H1 (cell line): ENCODE measurements around the gene MRPS6. TPM values are rescaled to one million over a fixed set of nuclear protein-coding genes. Genes with fewer than 3 reads are reported as not detected.

ENCODE experiments used
- CTCF ChIA-PET: fragments of 300-600 bp; sonication (Branson Sonifier 250); formaldehyde crosslinking; loops from one replicate; lab custom pipeline; 2021; ENCODE audit not compliant: partially characterized antibody; lab: Charles Lee
- POLR2A ChIA-PET: fragments of 300-600 bp; sonication (Branson Sonifier 250); formaldehyde crosslinking; loops from one replicate; lab custom pipeline; 2021; ENCODE audit warnings: inconsistent platforms; ENCODE audit not compliant: partially characterized antibody; lab: Charles Lee
- DNase-seq, 2 experiments: peaks; one replicate each; pipeline versions ENCODE4 v3.0.0 to v3.0.0-alpha.2; 2010 to 2022; ENCODE audit warnings: low spot score in 2 of 2, low read depth in 1 of 2, mixed read lengths in 1 of 2
- FAIRE-seq: peaks from 2 replicates; lab custom pipeline; 2011; peaks lifted over from hg19 to GRCh38; lab: Jason Lieb, UNC
- H2AFZ ChIP-seq: 2 replicates; pipeline ENCODE4 v1.8.1; 2012; ENCODE audit warnings: low read length, inconsistent platforms
- H2AK5ac ChIP-seq: 2 replicates; pipeline ENCODE4 v1.6.1; 2013; ENCODE audit warnings: low read depth, low read length
- H2BK120ac ChIP-seq: replicated peaks from 2 replicates; pipeline ENCODE3; 2013; ENCODE audit warnings: low read depth, low read length, inconsistent platforms
- H2BK12ac ChIP-seq: 2 replicates; pipeline ENCODE4 v1.6.1; 2013; ENCODE audit warnings: low read depth, low read length
- H2BK15ac ChIP-seq: 2 replicates; pipeline ENCODE4 v1.6.1; 2013; ENCODE audit warnings: low read length
- H2BK20ac ChIP-seq: 2 replicates; pipeline ENCODE4 v1.6.1; 2013; ENCODE audit warnings: low read length
- H2BK5ac ChIP-seq: 2 replicates; pipeline ENCODE4 v1.6.1; 2013; ENCODE audit warnings: low read depth, low read length
- H3K14ac ChIP-seq: 2 replicates; pipeline ENCODE4 v1.6.1; 2013; ENCODE audit warnings: inconsistent platforms; ENCODE audit not compliant: insufficient read length
- H3K18ac ChIP-seq: 2 replicates; pipeline ENCODE4 v1.6.1; 2013; ENCODE audit warnings: low read length; ENCODE audit errors: extremely low read depth
- H3K23ac ChIP-seq: 2 replicates; pipeline ENCODE4 v1.6.1; 2013; ENCODE audit warnings: inconsistent platforms; ENCODE audit not compliant: insufficient read length
- H3K23me2 ChIP-seq: 2 replicates; pipeline ENCODE4 v1.6.1; 2013; ENCODE audit warnings: low read depth, low read length
- H3K27ac ChIP-seq: 2 replicates; pipeline ENCODE4 v1.6.1; 2011; ENCODE audit warnings: low read depth, low read length, inconsistent platforms
- H3K27me3 ChIP-seq, 4 experiments: replicated peaks in 1 of 4; 1 replicate in 1 of 4; 2 replicates in 3 of 4; pipeline versions ENCODE4 v1.6.1 to v1.8.1; 2011 to 2013; ENCODE audit warnings: low read length in 3 of 4, mild to moderate bottlenecking in 3 of 4, inconsistent platforms in 2 of 4, mixed read lengths in 2 of 4, moderate library complexity in 1 of 4; ENCODE audit not compliant: control insufficient read depth in 3 of 4, insufficient read depth in 3 of 4; ENCODE audit errors: extremely low read depth in 1 of 4
- H3K36me3 ChIP-seq, 4 experiments: 2 replicates each; pipeline versions ENCODE4 v1.6.1 to v1.8.1; 2011 to 2013; ENCODE audit warnings: mild to moderate bottlenecking in 4 of 4, low read length in 3 of 4, moderate library complexity in 2 of 4, control low read depth in 1 of 4, inconsistent platforms in 1 of 4; ENCODE audit not compliant: insufficient read depth in 4 of 4, control insufficient read depth in 2 of 4
- H3K4ac ChIP-seq: replicated peaks from 2 replicates; pipeline ENCODE3; 2013; ENCODE audit warnings: low read length, low read depth, mixed read lengths, inconsistent platforms; ENCODE audit not compliant: insufficient read length
- H3K4me1 ChIP-seq, 4 experiments: replicated peaks in 1 of 4; 1 replicate in 1 of 4; 2 replicates in 3 of 4; pipeline versions ENCODE4 v1.6.1 to v1.8.1; 2011 to 2013; ENCODE audit warnings: low read length in 3 of 4, inconsistent platforms in 2 of 4, mixed read lengths in 1 of 4; ENCODE audit not compliant: insufficient read depth in 4 of 4, control insufficient read depth in 3 of 4
- H3K4me2 ChIP-seq, 2 experiments: 2 replicates each; pipeline versions ENCODE4 v1.6.1 to v1.8.1; 2011 to 2013; ENCODE audit warnings: low read depth in 2 of 2, low read length in 2 of 2, control low read depth in 1 of 2, inconsistent platforms in 1 of 2, mild to moderate bottlenecking in 1 of 2; ENCODE audit not compliant: insufficient read depth in 1 of 2
- H3K4me3 ChIP-seq, 4 experiments: fragments of 200-600, 300-600 bp in 1 of 4; sonication (generic), shearing (Covaris generic), sonication (Bioruptor Twin) in 1 of 4; 2 replicates each; pipeline versions ENCODE4 v1.5.1 to v1.8.1; 2011 to 2016; ENCODE audit warnings: low read length in 4 of 4, low read depth in 3 of 4, control low read depth in 2 of 4, inconsistent platforms in 2 of 4, mild to moderate bottlenecking in 2 of 4, mixed read lengths in 1 of 4, moderate library complexity in 1 of 4; ENCODE audit not compliant: insufficient read depth in 2 of 4; ENCODE audit errors: extremely low read depth in 1 of 4
- H3K56ac ChIP-seq: replicated peaks from 2 replicates; pipeline ENCODE3; 2013; ENCODE audit warnings: low read depth, mild to moderate bottlenecking, mixed read lengths, low read length, inconsistent platforms; ENCODE audit not compliant: insufficient read length
- H3K79me1 ChIP-seq: 2 replicates; pipeline ENCODE4 v1.6.1; 2013; ENCODE audit warnings: low read depth, low read length, control low read depth
- H3K79me2 ChIP-seq, 2 experiments: 2 replicates each; pipeline versions ENCODE4 v1.6.1 to v1.8.1; 2012 to 2013; ENCODE audit warnings: low read length in 2 of 2, mild to moderate bottlenecking in 2 of 2, inconsistent platforms in 1 of 2; ENCODE audit not compliant: insufficient read depth in 2 of 2, control insufficient read depth in 1 of 2
- H3K9ac ChIP-seq, 4 experiments: replicated peaks in 1 of 4; 1 replicate in 1 of 4; 2 replicates in 3 of 4; pipeline versions ENCODE4 v1.6.1 to v1.8.1; 2011 to 2013; ENCODE audit warnings: low read depth in 3 of 4, low read length in 3 of 4, control low read depth in 2 of 4, mild to moderate bottlenecking in 2 of 4, moderate library complexity in 2 of 4, inconsistent platforms in 1 of 4; ENCODE audit errors: extremely low read depth in 1 of 4
- H3K9me3 ChIP-seq, 2 experiments: 2 replicates each; pipeline versions ENCODE4 v1.6.1 to v1.8.1; 2012 to 2013; ENCODE audit warnings: mild to moderate bottlenecking in 2 of 2, moderate library complexity in 2 of 2, control low read depth in 1 of 2, inconsistent platforms in 1 of 2, low read depth in 1 of 2, low read length in 1 of 2, mixed read lengths in 1 of 2; ENCODE audit not compliant: insufficient read depth in 2 of 2
- H4K20me1 ChIP-seq, 2 experiments: replicated peaks in 1 of 2; 2 replicates each; pipeline versions ENCODE3 to v1.8.1; 2011 to 2013; ENCODE audit warnings: inconsistent platforms in 2 of 2, low read length in 2 of 2, mild to moderate bottlenecking in 1 of 2; ENCODE audit not compliant: insufficient read depth in 2 of 2, control insufficient read depth in 1 of 2
- H4K5ac ChIP-seq: 2 replicates; pipeline ENCODE4 v1.6.1; 2013; ENCODE audit warnings: low read length, low read depth, mixed read lengths, inconsistent platforms; ENCODE audit not compliant: insufficient read length
- H4K8ac ChIP-seq: 2 replicates; pipeline ENCODE4 v1.8.0; 2013; ENCODE audit warnings: mild to moderate bottlenecking, moderate library complexity, low read length, inconsistent platforms; ENCODE audit not compliant: insufficient read depth; ENCODE audit errors: extremely low read depth
- H4K91ac ChIP-seq: replicated peaks from 2 replicates; pipeline ENCODE3; 2013; ENCODE audit warnings: low read length, mixed read lengths, inconsistent platforms; ENCODE audit not compliant: insufficient read length
- CEBPB ChIP-seq: IDR thresholded peaks from 2 replicates; pipeline ENCODE4 v1.6.1; 2012; ENCODE audit warnings: low read depth, low read length
- CHD1 ChIP-seq: IDR thresholded peaks from 2 replicates; pipeline ENCODE4 v1.6.1; 2012; ENCODE audit warnings: low read depth, low read length, improper control_type of control experiment
- CHD2 ChIP-seq: IDR thresholded peaks from 2 replicates; pipeline ENCODE4 v1.6.1; 2012; ENCODE audit warnings: low read length, improper control_type of control experiment
- PHF8 ChIP-seq: fragments of 200-600 bp; sonication (generic); conservative IDR thresholded peaks from 2 replicates; pipeline ENCODE4 v1.7.1; 2012; ENCODE audit warnings: low read depth, mild to moderate bottlenecking, inconsistent platforms, low read length, moderate library complexity
- SRF ChIP-seq: IDR thresholded peaks from 2 replicates; pipeline ENCODE4 v1.6.1; 2011; ENCODE audit warnings: mild to moderate bottlenecking, low read depth, low read length, moderate library complexity
- TAF1 ChIP-seq: IDR thresholded peaks from 2 replicates; pipeline ENCODE4 v1.6.1; 2011; ENCODE audit warnings: mild to moderate bottlenecking, low read depth, low read length
- TAF7 ChIP-seq: optimal IDR thresholded peaks from 2 replicates; pipeline ENCODE3; 2011; ENCODE audit warnings: low read depth, mild to moderate bottlenecking, inconsistent platforms, low read length, moderate library complexity, borderline replicate concordance
- WGBS, 2 experiments: shearing (Covaris generic) in 1 of 2; methylation state at CpG; one replicate each; pipeline versions ENCODE4 v1.1.6 to v1.1.7; 2013 to 2015; ENCODE audit warnings: low lambda C conversion rate in 2 of 2, mixed read lengths in 2 of 2, inconsistent platforms in 1 of 2, low coverage in 1 of 2, missing lambda C conversion rate in 1 of 2; ENCODE audit not compliant: insufficient replicate concordance in 2 of 2, insufficient coverage in 1 of 2, insufficient read length in 1 of 2; ENCODE audit errors: extremely low coverage in 1 of 2, missing lambda C conversion rate in 1 of 2; 5-methylcytosine and 5-hydroxymethylcytosine counted together
- polyA plus RNA-seq, 7 experiments: library from polyadenylated mRNA; depleted of rRNA in 3 of 7; stranded (reverse) in 5 of 7; unstranded in 2 of 7; fragments of >200 nt in 5 of 7; fragments of 200-250 nt in 2 of 7; gene quantifications; 1 replicate in 5 of 7; 2 replicates in 1 of 7; 4 replicates in 1 of 7; pipeline versions ENCODE4 v1.2.1 to v1.2.3, GENCODE V29; 2011 to 2013; ENCODE audit warnings: missing spikeins in 2 of 7, mixed read lengths in 2 of 7
- total RNA-seq: library from RNA; stranded (reverse); fragmentation: NEBNext Ultra II Directional; extraction: Animal tissue kit (Norgen Biotek cat#: 25700); gene quantifications from 2 replicates; pipeline ENCODE4 v1.2.1, GENCODE V29; 2021
- TF ChIP-seq, protein P1 (sequence below), 3 experiments: IDR thresholded peaks; 1 replicate in 2 of 3; 2 replicates in 1 of 3; pipeline versions ENCODE4 v1.5.1 to v1.6.1; 2011; ENCODE audit warnings: low read length in 3 of 3, mild to moderate bottlenecking in 3 of 3, inconsistent platforms in 2 of 3, low read depth in 1 of 3, moderate library complexity in 1 of 3; ENCODE audit not compliant: insufficient read depth in 1 of 3; ENCODE audit errors: control extremely low read depth in 1 of 3
- TF ChIP-seq, protein P2 (sequence below): IDR thresholded peaks from 2 replicates; pipeline ENCODE4 v1.6.1; 2012; ENCODE audit warnings: inconsistent platforms

MRPS6 gene
- total and polyA plus RNA-seq, 2 of the 8 experiments (the other 6 are each of a cell fraction or from before 2014, with no cell fraction given): 62.7 to 156 TPM

DNA sequence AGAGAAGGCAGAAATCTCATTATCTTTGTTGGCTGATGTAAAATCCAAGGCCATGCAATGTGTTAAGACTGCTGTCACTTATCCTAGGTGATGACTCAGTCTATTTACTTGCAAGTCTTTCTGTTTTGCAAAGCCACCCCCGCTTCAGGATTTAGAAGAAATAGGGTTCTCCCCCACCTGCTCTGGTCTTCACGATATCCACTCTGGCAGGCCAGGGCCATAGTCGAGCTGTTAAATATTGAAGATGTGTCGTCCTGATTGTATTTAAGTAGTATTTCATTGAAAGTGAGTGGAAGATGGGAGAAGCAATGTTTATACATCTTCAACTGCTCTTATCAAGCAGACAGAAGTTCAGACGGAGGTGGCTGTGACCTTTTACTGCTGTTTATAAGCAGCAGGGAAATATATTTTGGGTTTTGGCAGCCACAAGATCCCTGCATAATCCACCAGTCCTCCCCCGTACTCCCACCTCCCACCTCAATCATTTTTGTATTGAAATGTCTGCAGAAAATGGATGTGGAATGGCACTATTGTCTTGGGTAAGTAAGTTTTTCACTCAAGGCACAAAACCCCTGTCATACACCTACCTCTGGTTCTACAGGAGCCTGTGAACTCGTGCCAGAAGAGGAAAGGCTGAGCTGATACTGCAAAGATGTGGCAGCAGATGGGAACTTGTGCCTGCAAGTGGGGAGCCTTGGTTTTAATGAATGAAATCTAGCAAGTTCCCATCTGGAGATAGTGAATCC lies 117.4 kb downstream of the MRPS6 start:
- FAIRE-seq: no peak
- TF ChIP-seq TAF7: no peak
- no peak for TF ChIP-seq CEBPB
- no peak for TF ChIP-seq CHD2
- no peak for TF ChIP-seq PHF8
- TF ChIP-seq, protein P1, sequence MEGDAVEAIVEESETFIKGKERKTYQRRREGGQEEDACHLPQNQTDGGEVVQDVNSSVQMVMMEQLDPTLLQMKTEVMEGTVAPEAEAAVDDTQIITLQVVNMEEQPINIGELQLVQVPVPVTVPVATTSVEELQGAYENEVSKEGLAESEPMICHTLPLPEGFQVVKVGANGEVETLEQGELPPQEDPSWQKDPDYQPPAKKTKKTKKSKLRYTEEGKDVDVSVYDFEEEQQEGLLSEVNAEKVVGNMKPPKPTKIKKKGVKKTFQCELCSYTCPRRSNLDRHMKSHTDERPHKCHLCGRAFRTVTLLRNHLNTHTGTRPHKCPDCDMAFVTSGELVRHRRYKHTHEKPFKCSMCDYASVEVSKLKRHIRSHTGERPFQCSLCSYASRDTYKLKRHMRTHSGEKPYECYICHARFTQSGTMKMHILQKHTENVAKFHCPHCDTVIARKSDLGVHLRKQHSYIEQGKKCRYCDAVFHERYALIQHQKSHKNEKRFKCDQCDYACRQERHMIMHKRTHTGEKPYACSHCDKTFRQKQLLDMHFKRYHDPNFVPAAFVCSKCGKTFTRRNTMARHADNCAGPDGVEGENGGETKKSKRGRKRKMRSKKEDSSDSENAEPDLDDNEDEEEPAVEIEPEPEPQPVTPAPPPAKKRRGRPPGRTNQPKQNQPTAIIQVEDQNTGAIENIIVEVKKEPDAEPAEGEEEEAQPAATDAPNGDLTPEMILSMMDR (IDR thresholded peaks at IDR 0.05; ENCODE audit: control extremely low read depth in 1 of 3, insufficient read depth in 1 of 3, low read depth in 1 of 3, low read length in 3 of 3): no peak
- TF ChIP-seq, protein P2, sequence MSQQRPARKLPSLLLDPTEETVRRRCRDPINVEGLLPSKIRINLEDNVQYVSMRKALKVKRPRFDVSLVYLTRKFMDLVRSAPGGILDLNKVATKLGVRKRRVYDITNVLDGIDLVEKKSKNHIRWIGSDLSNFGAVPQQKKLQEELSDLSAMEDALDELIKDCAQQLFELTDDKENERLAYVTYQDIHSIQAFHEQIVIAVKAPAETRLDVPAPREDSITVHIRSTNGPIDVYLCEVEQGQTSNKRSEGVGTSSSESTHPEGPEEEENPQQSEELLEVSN: no peak
- no peak for TF ChIP-seq CHD1
- TF ChIP-seq TAF1: no peak
- no peak for TF ChIP-seq SRF

More for the DNA sequence above, 117.4 kb downstream of the MRPS6 start:
- no peak overlapping the region for H4K5ac ChIP-seq
- no peaks in the 10 kb centered on the region for H3K79me2 ChIP-seq
- no peaks in the 10 kb centered on the region for H4K20me1 ChIP-seq
- no peak overlapping the region for H3K14ac ChIP-seq
- H3K56ac ChIP-seq: no peak overlapping the region
- H4K91ac ChIP-seq: no peak overlapping the region
- peak overlapping the region; percentile 15 for H3K4ac ChIP-seq
- H3K4me3 ChIP-seq: no peak overlapping the region
- DNase-seq: no peak
- no peak overlapping the region for H3K27ac ChIP-seq
- H3K23me2 ChIP-seq: no peaks in the 10 kb centered on the region
- no peaks in the 10 kb centered on the region; the same call in 1 of the 2 replicates for H3K79me1 ChIP-seq
- H3K23ac ChIP-seq: no peak overlapping the region
- 84% methylated on average over 7 of the region's 7 CpGs; no CpG with 5 or more reads in 1 of the 2 experiments for WGBS, 2 experiments
- H3K4me1 ChIP-seq: peaks cover 2 to 13% (median 6%) of the 10 kb centered on the region in 4 experiments; a peak in 5 of 7 replicates
- no peak overlapping the region for H2BK120ac ChIP-seq
- ChIA-PET CTCF (interaction anchor here (1.0 to 1.6 kb wide), 6 partner anchors 11 to 267 kb away, joined by 3 to 5 read pairs (median 4); no protein-coding TSS in a partner anchor), POLR2A (interaction anchor here (0.6 to 1.1 kb wide), 4 partner anchors 10 to 118 kb away, joined by 3 to 4 read pairs (median 4); partner anchors contain the start of genes MRPS6 and SLC5A3)
- H2BK20ac ChIP-seq: peak overlapping the region; percentile 13; the same call in 1 of the 2 replicates
- H3K27me3 ChIP-seq: no peaks in the 10 kb centered on the region
- no peak overlapping the region for H2BK15ac ChIP-seq
- peak overlapping the region; percentile 25; the same call in 1 of the 2 replicates for H2AK5ac ChIP-seq
- H2BK5ac ChIP-seq: no peak overlapping the region; the same call in 1 of the 2 replicates
- H3K9me3 ChIP-seq: 0 out of 4 replicates have a peak, but pooled peaks cover 0 to 3% of the 10 kb centered on the region in 2 experiments
- H3K18ac ChIP-seq: no peak overlapping the region
- H4K8ac ChIP-seq: no peak overlapping the region
- no peak overlapping the region for H3K4me2 ChIP-seq
- H3K9ac ChIP-seq: no peak overlapping the region
- no peaks in the 10 kb centered on the region for H3K36me3 ChIP-seq
- 0 out of 2 replicates have a peak overlapping the region, but pooled peaks have one; percentile 30 for H2BK12ac ChIP-seq
- H2AFZ ChIP-seq: no peak overlapping the region
